Lower leg skin (tissue), 3 donors: Measurements from ENCODE around the gene COBL.

ENCODE experiments used
- CTCF ChIP-seq, 3 donors: fragments of 450-650 bp; IDR thresholded peaks; one replicate each; pipeline ENCODE4 v1.5.1; 2016; ENCODE audit warnings: antibody characterized with exemption in 3 of 3, mild to moderate bottlenecking in 3 of 3, moderate library complexity in 2 of 3
- POLR2A ChIP-seq, 2 donors: fragments of 450-650 bp; IDR thresholded peaks; one replicate each; pipeline ENCODE4 v1.6.1; 2016 to 2017; ENCODE audit warnings: antibody characterized with exemption in 2 of 2, mild to moderate bottlenecking in 1 of 2, moderate library complexity in 1 of 2

GRCh38 chr7:51059504-51060142 lies 257.0 kb downstream of the COBL start:
- no peak for TF ChIP-seq CTCF (IDR thresholded peaks at IDR 0.05)
- no peak for TF ChIP-seq POLR2A (IDR thresholded peaks at IDR 0.05)
